Right cardiac atrium (tissue), 5 donors: ENCODE measurements around the gene PLXNB3. TPM values are rescaled to one million over a fixed set of nuclear protein-coding genes. Genes with fewer than 3 reads are reported as not detected.
A peak's percentile ranks its signal among the peaks of the same experiment; 100 is the strongest.

Experiments
- ATAC-seq, 2 donors: fragments of 200-7000 bp; cut with Tn5 transposase; one replicate each; pipeline versions ENCODE4 v1.8.0 to v1.9.1; 2020; ENCODE audit warnings: moderate library complexity in 2 of 2, mild to moderate bottlenecking in 1 of 2
- DNase-seq, 3 donors: peaks; one replicate each; pipeline ENCODE4 v3.0.0-alpha.2; 2020
- H3K27ac ChIP-seq: one replicate; pipeline ENCODE4 v1.5.1; 2013; ENCODE audit warnings: mild to moderate bottlenecking, low read length, control low read depth, moderate library complexity
- H3K27me3 ChIP-seq: one replicate; pipeline ENCODE4 v1.6.1; 2013; ENCODE audit not compliant: control insufficient read depth, insufficient read depth
- H3K4me1 ChIP-seq: one replicate; pipeline ENCODE4 v1.6.1; 2013; ENCODE audit warnings: low read length; ENCODE audit not compliant: control insufficient read depth, insufficient read depth
- H3K4me3 ChIP-seq: one replicate; pipeline ENCODE4 v1.5.1; 2013; ENCODE audit warnings: low read length, control low read depth
- H3K9me3 ChIP-seq: one replicate; pipeline ENCODE4 v1.6.1; 2013; ENCODE audit warnings: low read length; ENCODE audit not compliant: control insufficient read depth
- WGBS: extraction: QIAGEN DNeasy Blood & Tissue Kit; methylation state at CpG from one replicate; pipeline ENCODE4 v1.1.7; 2013; 5-methylcytosine and 5-hydroxymethylcytosine counted together
- intact Hi-C, 4 donors: fragments of 100-400 bp; cut with DNase I; formaldehyde crosslinking; loops; one replicate each; pipeline versions ENCODE4 v1.11.0 to v1.14.0; 2022 to 2023
- polyA plus RNA-seq: library from polyadenylated mRNA; stranded (reverse); fragments of 200-250 nt; gene quantifications from one replicate; pipeline ENCODE4 v1.2.3, GENCODE V29; 2013
- total RNA-seq, 4 donors: library from RNA; stranded (reverse); fragmentation: NEBNext Ultra II Directional; extraction: Animal tissue kit (Norgen Biotek cat#: 25700); gene quantifications; one replicate each; pipeline ENCODE4 v1.2.1, GENCODE V29; 2021
- donor health status: healthy with polysubstance abuse.
- donor health status: DM: no; HTN: yes; CAD: no.
- donor health status: DM: no; HTN: no; CAD: no.
- donor health status: DM: no; HTN: yes; CAD: no; lungs with severe emphysema.
- donor health status: DM: yes; HTN: yes; CAD: no.

PLXNB3 gene
- total and polyA plus RNA-seq, 5 donors, result 6.8 to 10.9 (median 9.2) TPM

DNA sequence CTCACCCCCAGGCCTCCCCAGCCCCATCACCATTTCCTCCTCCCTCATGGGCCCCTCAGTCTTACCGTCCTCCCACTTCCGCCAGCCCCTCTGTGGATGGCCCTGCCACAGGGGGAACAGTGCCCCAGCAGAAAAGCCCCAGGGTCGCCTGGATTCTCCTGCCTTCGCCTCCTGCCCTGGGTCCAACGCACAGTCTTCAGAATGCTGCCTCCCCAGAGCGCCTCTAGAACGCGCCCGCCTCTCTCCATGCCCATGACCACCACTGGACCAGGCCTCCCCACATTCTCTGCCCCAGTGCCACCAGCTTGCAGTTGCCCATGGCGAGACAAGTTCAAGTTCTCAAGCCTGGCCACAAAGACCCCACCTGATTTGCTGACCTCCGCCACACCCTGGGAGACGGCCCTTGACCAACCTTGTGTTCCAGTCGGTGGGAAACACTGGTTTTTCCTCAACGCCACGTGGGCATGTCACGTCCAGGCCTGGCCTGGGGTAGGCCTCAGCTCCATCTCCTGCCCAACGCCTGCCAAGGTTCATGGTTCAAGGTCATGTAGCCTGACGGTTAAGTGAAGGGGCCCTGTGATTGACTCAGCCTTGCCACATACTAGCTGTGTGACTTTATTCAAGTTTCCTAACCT, 634 bp upstream of the PLXNB3 start:
- DNase-seq (peak in 2 of 3 donors; percentile 30 to 44), ATAC-seq (no peak)
- H3K4me3 ChIP-seq, result no peak overlapping the region
- intact Hi-C loops, result loop anchor here in 2 of 4 donors (10.0 kb wide), 1 partner anchor 191 kb away; no protein-coding TSS in a partner anchor
- H3K9me3 ChIP-seq, result no peaks in the 10 kb centered on the region
- no peak overlapping the region for H3K27ac ChIP-seq
- H3K4me1 ChIP-seq, result no peaks in the 10 kb centered on the region
- 89% methylated on average over 15 of the region's 18 CpGs for WGBS
- H3K27me3 ChIP-seq, result no peaks in the 10 kb centered on the region

DNA sequence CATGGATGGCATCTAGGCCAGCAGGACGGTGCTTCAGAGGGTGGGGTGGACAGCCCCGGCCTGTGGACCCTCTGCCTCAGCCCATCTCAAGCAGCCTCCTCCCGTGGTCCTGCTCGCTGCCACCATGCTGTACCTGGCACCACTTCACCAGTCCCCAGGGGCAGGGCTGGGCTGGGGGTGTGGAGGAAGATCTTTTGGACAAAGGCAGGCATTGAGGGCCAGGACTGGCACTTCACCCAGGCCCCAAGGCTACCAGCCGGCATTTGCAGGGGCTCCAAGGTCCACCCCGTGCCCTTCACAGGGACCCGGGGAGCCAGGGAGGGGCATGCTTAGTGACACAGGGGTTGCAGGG, 713 bp downstream of the PLXNB3 start:
- ATAC-seq, result peak; percentile 5 to 23
- Histone ChIP-seq H3K4me3 (no peak overlapping the region), H3K27me3 (no peaks in the 10 kb centered on the region), H3K4me1 (no peaks in the 10 kb centered on the region), H3K27ac (no peak overlapping the region), H3K9me3 (no peaks in the 10 kb centered on the region)
- peak in 2 of 3 donors; percentile 30 to 65 for DNase-seq
- intact Hi-C loops, result loop anchor here in 3 of 4 donors (2.0 to 10.0 kb wide), 2 partner anchors 188 to 190 kb away; no protein-coding TSS in a partner anchor
- 70% methylated on average over 7 of the region's 7 CpGs for WGBS

DNA sequence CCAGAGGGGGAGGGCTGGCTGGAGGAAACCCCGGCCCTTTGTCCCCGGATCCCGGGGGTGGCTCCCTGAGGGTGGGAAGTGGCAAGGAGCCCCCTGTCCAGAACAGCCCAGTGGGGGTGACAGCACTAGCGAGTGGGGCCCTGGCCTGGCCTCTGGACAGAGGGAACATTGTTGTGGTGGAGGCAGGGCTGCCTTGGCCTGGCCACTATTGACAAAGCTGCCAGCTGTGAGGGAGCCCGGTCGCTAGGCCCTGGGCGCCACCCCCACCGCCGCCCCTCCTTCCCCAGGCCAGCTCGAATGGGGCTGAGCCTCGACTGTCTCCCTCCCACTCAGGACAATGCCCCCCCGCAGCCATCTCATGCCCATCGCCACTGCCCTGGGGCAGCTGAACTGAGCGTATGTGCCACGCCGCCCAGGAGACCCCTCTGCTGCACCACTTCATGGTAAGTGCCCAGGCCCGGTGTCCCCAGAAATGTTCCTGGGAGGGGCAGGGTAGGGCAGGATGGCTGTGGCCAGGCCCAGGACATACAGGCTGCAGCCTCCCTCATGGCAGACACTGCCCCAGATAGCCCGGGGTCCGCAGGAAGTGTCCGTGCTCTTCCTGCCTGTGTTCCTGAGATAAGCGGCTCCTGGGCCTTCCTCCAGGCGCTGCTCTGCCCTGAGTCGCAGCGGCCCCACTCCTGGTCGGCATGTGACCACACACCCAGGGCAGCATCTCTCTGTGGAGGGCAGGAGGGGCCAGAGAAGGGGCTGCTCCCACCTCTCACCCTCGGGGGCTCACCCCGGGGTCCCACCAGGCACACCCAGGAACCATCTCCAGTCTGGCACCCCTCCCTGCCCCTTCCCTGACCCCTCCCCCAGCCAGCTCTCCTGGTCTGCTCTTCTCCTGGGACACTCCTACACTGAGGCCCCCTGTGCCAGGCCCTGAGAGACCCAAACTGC, 1.4 kb downstream of the PLXNB3 start:
- ATAC-seq (peak; percentile 62 to 69), DNase-seq (peak; percentile 39 to 82 (median 72))
- Histone ChIP-seq H3K4me1 (no peaks in the 10 kb centered on the region), H3K4me3 (peak overlapping the region; percentile 20), H3K9me3 (no peaks in the 10 kb centered on the region), H3K27ac (peak overlapping the region; percentile 49), H3K27me3 (no peaks in the 10 kb centered on the region)
- WGBS, result 28% methylated on average over 22 of the region's 27 CpGs
- intact Hi-C loops, result loop anchor here in 3 of 4 donors (2.0 to 10.0 kb wide), 2 partner anchors 187 to 189 kb away; no protein-coding TSS in a partner anchor

DNA sequence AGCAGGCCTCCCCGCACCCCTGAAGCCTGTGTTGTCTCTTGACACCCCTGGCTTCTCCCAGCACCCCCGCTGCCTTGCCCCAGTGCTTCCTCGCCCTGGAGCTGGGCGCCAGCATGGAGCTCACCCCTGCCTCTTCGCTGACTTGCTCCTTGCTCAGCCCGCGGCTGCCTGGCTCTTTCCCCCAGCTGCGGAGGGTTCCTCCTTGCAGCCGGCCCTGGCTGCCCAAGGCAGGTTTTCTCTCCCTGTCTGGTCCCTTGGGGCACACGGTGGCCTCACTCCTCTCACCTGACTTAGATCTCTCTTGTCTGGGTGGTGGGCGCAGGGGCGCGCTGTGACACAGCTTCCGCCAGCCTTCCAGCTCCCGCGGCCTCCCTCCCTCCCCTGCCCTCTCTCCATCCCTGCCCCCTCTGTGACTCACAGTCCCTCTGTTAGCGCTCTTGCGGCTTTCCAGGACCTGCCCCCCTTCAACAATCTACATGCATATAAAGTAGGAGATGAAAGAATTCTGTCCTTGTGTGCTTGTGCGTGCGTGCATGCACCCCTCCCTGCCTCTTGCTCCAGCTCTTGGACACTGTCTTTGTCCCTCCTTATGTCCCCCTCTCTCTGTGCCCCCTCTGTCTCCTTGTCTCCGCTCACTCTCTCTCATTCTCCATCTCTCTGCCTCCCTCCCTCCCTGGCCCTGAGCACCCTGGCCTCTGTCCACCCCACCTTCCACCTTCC, 2.2 kb downstream of the PLXNB3 start:
- peak overlapping the region; percentile 49 for H3K27ac ChIP-seq
- DNase-seq, result peak; percentile 29 to 63 (median 49)
- intact Hi-C loops, result loop anchor here in 2 of 4 donors (10.0 kb wide), 1 partner anchor 189 kb away; no protein-coding TSS in a partner anchor
- no peaks in the 10 kb centered on the region for H3K4me1 ChIP-seq
- no peaks in the 10 kb centered on the region for H3K27me3 ChIP-seq
- ATAC-seq, result peak in 1 of 2 donors; percentile 6
- 35% methylated on average over 21 of the region's 21 CpGs for WGBS
- H3K9me3 ChIP-seq, result no peaks in the 10 kb centered on the region
- peak overlapping the region; percentile 20 for H3K4me3 ChIP-seq

DNA sequence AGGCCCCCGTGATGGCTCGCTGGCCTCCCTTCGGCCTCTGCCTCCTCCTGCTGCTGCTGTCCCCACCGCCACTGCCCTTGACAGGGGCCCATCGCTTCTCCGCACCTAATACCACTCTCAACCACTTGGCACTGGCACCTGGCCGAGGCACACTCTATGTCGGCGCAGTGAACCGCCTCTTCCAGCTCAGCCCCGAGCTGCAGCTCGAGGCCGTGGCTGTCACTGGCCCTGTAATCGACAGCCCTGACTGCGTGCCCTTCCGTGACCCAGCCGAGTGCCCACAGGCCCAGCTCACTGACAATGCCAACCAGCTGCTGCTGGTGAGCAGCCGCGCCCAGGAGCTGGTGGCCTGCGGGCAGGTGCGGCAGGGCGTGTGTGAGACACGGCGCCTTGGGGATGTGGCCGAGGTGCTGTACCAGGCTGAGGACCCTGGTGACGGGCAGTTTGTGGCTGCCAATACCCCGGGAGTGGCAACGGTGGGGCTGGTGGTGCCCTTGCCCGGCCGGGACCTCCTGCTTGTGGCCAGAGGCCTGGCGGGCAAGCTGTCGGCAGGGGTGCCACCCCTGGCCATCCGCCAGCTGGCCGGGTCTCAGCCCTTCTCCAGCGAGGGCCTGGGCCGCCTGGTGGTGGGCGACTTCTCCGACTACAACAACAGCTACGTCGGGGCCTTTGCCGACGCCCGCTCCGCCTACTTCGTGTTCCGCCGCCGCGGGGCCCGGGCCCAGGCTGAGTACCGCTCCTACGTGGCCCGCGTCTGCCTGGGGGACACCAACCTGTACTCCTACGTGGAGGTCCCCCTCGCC, 3.0 kb downstream of the PLXNB3 start:
- 88% methylated on average over 56 of the region's 56 CpGs for WGBS
- Histone ChIP-seq H3K4me1 (no peaks in the 10 kb centered on the region), H3K27ac (no peak overlapping the region), H3K4me3 (no peak overlapping the region), H3K27me3 (no peaks in the 10 kb centered on the region), H3K9me3 (no peaks in the 10 kb centered on the region)
- DNase-seq (peak; percentile 24 to 62 (median 35)), ATAC-seq (no peak)
- intact Hi-C loops, result loop anchor here in 2 of 4 donors (10.0 kb wide), 1 partner anchor 188 kb away; no protein-coding TSS in a partner anchor

DNA sequence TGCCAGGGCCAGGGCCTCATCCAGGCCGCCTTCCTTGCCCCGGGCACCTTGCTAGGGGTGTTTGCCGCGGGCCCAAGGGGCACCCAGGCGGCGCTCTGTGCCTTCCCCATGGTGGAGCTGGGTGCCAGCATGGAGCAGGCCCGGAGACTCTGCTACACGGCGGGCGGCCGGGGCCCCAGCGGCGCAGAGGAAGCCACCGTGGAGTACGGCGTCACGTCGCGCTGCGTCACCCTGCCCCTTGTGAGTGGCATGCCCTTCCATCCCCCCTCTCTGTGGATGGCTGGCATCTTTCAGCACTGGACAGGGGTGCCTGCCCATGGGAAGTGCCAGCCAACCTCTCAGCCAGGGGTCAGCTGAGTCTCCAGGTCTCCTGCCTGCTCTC, 3.6 kb downstream of the PLXNB3 start:
- no peaks in the 10 kb centered on the region for H3K9me3 ChIP-seq
- H3K4me3 ChIP-seq, result no peak overlapping the region
- peak in 1 of 3 donors; percentile 49 for DNase-seq
- no peak for ATAC-seq
- H3K4me1 ChIP-seq, result no peaks in the 10 kb centered on the region
- 95% methylated on average over 20 of the region's 20 CpGs for WGBS
- no peaks in the 10 kb centered on the region for H3K27me3 ChIP-seq
- intact Hi-C loops, result loop anchor here in 2 of 4 donors (10.0 kb wide), 1 partner anchor 187 kb away; no protein-coding TSS in a partner anchor
- H3K27ac ChIP-seq, result no peak overlapping the region

DNA sequence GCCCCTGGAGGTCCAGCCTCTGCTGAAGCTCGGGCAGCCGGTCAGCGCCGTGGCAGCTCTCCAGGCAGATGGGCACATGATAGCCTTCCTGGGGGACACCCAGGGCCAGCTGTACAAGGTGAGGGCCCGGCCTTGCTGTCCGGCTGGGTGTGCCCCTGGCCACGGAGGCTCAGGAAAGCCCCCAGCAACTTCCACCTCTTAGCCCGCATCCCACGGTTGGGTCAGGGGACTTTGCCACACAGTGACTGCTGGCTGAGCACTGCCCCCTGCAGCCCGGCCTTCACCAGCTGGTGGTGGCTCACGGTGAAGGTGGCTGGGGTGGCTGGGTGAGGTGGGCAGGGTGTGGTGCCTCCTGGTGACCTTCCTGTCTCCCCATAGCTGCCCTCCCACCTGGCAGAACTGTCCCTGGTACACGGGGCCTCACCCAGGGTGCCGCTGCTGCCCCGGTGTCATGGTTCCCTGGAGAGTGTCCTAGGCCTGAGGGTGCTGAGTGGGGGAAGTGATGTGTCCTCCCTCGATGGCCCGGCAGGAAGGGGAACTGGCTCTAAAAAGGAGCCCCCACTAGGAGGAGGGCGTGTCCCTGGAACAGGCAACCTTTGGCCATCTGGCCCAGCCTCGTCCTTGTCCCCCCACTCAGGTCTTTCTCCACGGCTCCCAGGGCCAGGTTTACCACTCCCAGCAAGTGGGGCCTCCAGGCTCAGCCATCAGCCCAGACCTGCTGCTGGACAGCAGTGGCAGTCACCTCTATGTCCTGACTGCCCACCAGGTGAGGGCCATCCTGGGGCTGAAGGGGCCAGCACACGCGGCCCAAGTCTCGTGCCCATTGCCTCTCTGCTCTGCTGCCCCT, 4.5 kb downstream of the PLXNB3 start:
- ATAC-seq (no peak), DNase-seq (peak; percentile 12 to 60 (median 46))
- H3K27ac ChIP-seq, result no peak overlapping the region
- H3K9me3 ChIP-seq, result no peaks in the 10 kb centered on the region
- no peak overlapping the region for H3K4me3 ChIP-seq
- no peaks in the 10 kb centered on the region for H3K27me3 ChIP-seq
- 75% methylated on average over 22 of the region's 22 CpGs for WGBS
- intact Hi-C loops, result loop anchor here in 2 of 4 donors (10.0 kb wide), 1 partner anchor 186 kb away; no protein-coding TSS in a partner anchor
- H3K4me1 ChIP-seq, result no peaks in the 10 kb centered on the region

DNA sequence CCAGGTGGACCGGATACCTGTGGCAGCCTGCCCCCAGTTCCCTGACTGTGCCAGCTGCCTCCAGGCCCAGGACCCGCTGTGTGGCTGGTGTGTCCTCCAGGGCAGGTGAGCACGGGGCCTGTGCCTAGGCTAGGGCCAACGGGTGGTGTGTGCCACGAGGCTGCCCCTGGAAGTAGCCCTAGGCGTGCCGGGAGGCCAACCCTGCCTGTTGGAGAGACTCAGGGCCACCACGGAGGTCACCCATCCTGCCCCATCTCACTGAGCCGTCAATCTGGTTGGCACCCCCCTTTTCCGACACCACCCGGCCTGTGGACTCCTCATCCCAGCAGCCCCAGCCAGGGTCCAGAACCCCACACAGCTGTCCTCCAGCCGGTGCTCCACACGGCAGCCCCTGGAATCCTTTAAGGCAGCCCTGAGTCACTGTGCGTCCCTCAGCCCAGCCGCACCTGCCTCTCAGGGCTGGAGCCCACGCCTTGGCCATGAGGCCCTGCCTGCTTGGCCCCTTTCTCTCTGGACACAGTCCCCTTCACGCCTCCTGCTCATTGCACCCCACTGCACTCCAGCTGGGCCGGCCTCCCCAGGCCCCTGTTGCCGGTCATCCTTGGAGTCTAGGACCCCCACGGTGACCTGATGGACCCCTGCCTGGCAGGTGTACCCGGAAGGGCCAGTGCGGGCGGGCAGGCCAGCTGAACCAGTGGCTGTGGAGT, 5.3 kb downstream of the PLXNB3 start:
- H3K27me3 ChIP-seq, result no peaks in the 10 kb centered on the region
- no peaks in the 10 kb centered on the region for H3K4me1 ChIP-seq
- H3K4me3 ChIP-seq, result no peak overlapping the region
- DNase-seq (peak in 1 of 3 donors; percentile 46), ATAC-seq (no peak)
- no peaks in the 10 kb centered on the region for H3K9me3 ChIP-seq
- 84% methylated on average over 23 of the region's 23 CpGs for WGBS
- intact Hi-C loops, result loop anchor here in 2 of 4 donors (10.0 kb wide), 1 partner anchor 185 kb away; no protein-coding TSS in a partner anchor
- no peak overlapping the region for H3K27ac ChIP-seq
